ENCODE results near the gene PLXDC1.

DNA sequence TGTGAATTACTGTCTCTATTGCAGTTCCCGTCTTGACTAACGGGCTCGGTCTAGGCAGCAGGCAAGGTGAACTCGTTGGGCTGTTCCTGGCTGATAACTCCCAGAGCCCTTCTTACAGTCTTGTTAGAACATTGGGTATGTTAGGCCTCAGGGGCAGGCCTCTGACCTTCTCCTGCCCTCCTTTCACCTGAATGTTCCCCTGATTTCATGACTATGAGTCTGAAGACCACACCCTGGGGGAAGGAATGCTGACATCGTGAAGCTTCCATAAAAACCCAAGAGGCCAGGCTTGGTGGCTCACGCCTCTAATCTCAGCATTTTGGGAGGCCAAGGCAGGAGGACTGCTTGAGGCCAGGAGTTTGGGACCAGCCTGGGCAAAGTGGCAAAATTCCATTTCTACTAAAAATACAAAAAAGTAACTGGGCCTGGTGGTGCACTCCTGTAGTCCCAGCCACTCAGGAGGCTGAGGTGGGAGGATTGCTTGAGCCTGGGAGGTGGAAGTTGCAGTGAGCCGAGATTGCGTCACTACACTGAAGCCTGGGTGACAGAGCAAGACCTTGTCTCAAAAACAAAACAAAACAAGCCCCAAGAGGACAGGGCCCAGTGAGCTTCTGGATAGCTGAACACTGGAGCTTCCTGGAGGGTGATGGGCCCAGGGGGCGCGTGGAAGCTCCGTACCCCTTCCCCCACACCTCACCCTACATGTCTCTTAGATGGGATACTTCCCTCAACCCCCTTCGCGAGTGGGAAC is 136.5 kb downstream of the PLXDC1 start:
- TF ChIP-seq YY1 (IDR thresholded peaks at IDR 0.05; ENCODE audit: insufficient read depth, insufficient read length) (no peak), ZNF274 (IDR thresholded peaks at IDR 0.05; ENCODE audit: low read depth, low read length) (no peak)

Measured in NT2/D1 (cell line).